Panc1 (cell line): ENCODE results near the gene TMEM266.

Experiments
- POLR2AphosphoS5 ChIP-seq: IDR thresholded peaks from 2 replicates; pipeline ENCODE4 v1.6.1; 2012; ENCODE audit warnings: mild to moderate bottlenecking, low read depth, low read length, moderate library complexity
- REST ChIP-seq, 2 experiments: IDR thresholded peaks; 2 replicates each; pipeline ENCODE4 v1.6.1; 2011 to 2012; ENCODE audit warnings: low read depth in 2 of 2, control low read depth in 1 of 2, low read length in 1 of 2, mild to moderate bottlenecking in 1 of 2, moderate library complexity in 1 of 2; ENCODE audit not compliant: insufficient read depth in 1 of 2
- SIN3A ChIP-seq: IDR thresholded peaks from 2 replicates; pipeline ENCODE4 v1.6.1; 2012; ENCODE audit warnings: low read depth, mild to moderate bottlenecking, low read length, moderate library complexity, borderline replicate concordance; ENCODE audit not compliant: insufficient read depth
- TCF7L2 ChIP-seq: IDR thresholded peaks from 2 replicates; pipeline ENCODE4 v1.6.1; 2011; ENCODE audit warnings: mild to moderate bottlenecking, low read depth, low read length, inconsistent platforms
- TF ChIP-seq, protein P1 (sequence below): fragments of 450-650 bp; IDR thresholded peaks from 2 replicates; pipeline ENCODE4 v1.5.1; 2017; ENCODE audit warnings: mild to moderate bottlenecking

- TF ChIP-seq, protein P1, sequence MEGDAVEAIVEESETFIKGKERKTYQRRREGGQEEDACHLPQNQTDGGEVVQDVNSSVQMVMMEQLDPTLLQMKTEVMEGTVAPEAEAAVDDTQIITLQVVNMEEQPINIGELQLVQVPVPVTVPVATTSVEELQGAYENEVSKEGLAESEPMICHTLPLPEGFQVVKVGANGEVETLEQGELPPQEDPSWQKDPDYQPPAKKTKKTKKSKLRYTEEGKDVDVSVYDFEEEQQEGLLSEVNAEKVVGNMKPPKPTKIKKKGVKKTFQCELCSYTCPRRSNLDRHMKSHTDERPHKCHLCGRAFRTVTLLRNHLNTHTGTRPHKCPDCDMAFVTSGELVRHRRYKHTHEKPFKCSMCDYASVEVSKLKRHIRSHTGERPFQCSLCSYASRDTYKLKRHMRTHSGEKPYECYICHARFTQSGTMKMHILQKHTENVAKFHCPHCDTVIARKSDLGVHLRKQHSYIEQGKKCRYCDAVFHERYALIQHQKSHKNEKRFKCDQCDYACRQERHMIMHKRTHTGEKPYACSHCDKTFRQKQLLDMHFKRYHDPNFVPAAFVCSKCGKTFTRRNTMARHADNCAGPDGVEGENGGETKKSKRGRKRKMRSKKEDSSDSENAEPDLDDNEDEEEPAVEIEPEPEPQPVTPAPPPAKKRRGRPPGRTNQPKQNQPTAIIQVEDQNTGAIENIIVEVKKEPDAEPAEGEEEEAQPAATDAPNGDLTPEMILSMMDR: no peak
- no peak for TF ChIP-seq POLR2AphosphoS5
- TF ChIP-seq REST (IDR thresholded peaks at IDR 0.05; ENCODE audit: insufficient read depth in 1 of 2, low read depth in 2 of 2, low read length in 1 of 2): no peak
- TF ChIP-seq TCF7L2: no peak
- TF ChIP-seq SIN3A: no peak
These were observed 106.2 kb downstream of the TMEM266 start for GRCh38 chr15:76165951-76166350.
